Stimulated activated memory B cell treated with anti-CD40 and anti-IgM and Interleukin-4, amounts not matched to agents 10 μg/mL and 1 μg/mL and 100 μg/mL, for 72 hours (primary cell): ENCODE measurements around the gene NME3.

Experiments used
- ATAC-seq: fragments of 150-1000 bp; cut with Tn5 transposase; 2 replicates; pipeline ENCODE4 v1.10.0; 2021
- H3K27ac Mint-ChIP-seq: one replicate; pipeline ENCODE4 v1.8.0; 2022; ENCODE audit warnings: mild to moderate bottlenecking, mixed read lengths
- H3K27me3 Mint-ChIP-seq: one replicate; pipeline ENCODE4 v1.8.0; 2022; ENCODE audit warnings: mixed read lengths
- H3K36me3 Mint-ChIP-seq: one replicate; pipeline ENCODE4 v1.8.0; 2022; ENCODE audit warnings: mixed read lengths
- H3K4me1 Mint-ChIP-seq: one replicate; pipeline ENCODE4 v1.8.0; 2022; ENCODE audit warnings: mixed read lengths
- H3K4me3 Mint-ChIP-seq: one replicate; pipeline ENCODE4 v1.8.0; 2022; ENCODE audit warnings: mild to moderate bottlenecking, moderate library complexity, mixed read lengths
- H3K9me3 Mint-ChIP-seq: one replicate; pipeline ENCODE4 v1.8.0; 2022; ENCODE audit warnings: mixed read lengths

The NME3 gene

DNA sequence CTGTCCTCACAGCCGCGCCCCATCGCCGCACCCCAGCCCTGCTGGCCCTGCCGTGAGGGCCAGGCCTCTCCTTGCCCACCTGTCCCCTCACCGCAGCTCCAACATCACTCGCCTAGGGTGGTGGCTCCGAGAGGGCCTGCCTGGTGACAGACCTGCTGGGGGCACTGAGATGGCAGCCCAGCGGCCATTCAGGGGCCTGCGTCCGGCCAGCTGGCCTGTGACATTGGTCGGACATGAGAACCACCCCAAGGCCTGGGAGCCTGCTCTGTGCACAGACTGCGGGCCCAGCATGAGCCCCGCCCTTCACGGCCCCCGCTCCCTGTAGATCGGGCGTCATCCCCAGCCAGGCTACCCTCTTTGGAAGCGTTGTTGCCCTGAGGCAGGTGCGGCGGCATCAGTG, 11.8 kb downstream of the NME3 start:
- no peak overlapping the region for H3K27ac Mint-ChIP-seq

DNA sequence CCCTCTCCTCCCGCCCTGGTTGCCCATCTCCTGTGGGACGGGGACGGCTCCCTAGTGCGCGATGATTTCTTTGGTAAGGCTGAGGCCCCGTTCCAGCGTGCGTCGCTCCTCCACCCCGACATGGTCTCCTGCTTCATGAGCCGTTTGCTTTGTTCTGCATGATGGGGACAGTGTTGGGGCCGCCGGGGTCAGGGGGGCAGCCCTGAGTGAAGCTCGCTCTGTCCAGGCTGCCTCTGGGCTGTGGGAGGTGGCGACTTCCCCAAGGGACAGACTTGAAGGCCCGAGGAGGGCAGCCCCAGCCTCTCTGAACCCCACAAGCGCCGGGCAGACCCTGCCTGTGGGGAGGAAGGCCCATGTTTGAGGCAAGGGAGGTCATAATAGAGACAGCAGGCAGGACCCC, 12.4 kb downstream of the NME3 start:
- Mint-ChIP-seq H3K9me3 (no peaks in the 10 kb centered on the region), H3K27ac (no peak overlapping the region), H3K4me3 (no peak overlapping the region), H3K36me3 (peaks cover 42% of the 10 kb centered on the region), H3K4me1 (no peaks in the 10 kb centered on the region), H3K27me3 (no peaks in the 10 kb centered on the region)
- ATAC-seq, result no peak

More for the DNA sequence above, 11.8 kb downstream of the NME3 start:
- peaks cover 38% of the 10 kb centered on the region for H3K36me3 Mint-ChIP-seq
- H3K4me1 Mint-ChIP-seq, result no peaks in the 10 kb centered on the region
- no peaks in the 10 kb centered on the region for H3K9me3 Mint-ChIP-seq
- ATAC-seq, result no peak
- no peaks in the 10 kb centered on the region for H3K27me3 Mint-ChIP-seq
- no peak overlapping the region for H3K4me3 Mint-ChIP-seq

DNA sequence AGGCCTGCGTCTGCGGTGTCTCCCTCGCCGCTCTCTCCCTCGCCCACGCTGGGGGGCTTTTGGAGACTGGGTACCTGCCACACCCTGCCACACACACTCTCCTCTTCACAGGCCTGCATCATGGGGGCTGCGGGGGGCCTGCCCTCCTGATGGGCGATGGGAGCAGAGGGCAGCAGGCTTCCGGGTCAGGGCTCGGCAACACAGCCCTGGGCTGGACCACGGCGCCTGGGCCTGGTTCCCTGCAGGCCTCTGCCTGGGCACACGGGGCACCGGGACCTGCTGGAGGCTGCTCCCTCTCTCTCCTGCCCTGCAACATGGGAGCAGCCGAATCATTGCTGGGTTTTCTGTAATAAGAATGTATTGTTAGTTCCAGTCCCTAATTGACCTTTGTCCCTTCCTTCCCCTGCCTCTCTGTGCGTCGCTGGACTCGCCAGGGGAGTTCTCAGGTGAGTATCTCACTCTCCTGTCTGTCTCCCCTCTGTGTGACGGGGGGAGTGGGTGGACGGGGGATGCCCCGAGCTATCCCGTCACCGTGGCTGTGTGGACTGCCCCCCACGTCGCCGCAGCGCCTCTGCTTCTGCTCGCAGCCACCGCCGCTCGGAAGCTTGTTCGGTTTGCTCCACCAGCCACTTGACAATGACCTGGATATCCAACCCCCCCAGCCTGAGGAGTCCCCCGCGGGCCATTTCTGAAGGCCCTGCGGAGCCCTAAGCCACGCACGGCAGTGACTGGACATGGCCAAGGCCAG, 13.5 kb downstream of the NME3 start:
- Mint-ChIP-seq H3K36me3 (peaks cover 42% of the 10 kb centered on the region), H3K27ac (no peak overlapping the region), H3K4me3 (no peak overlapping the region), H3K4me1 (no peaks in the 10 kb centered on the region), H3K9me3 (no peaks in the 10 kb centered on the region), H3K27me3 (no peaks in the 10 kb centered on the region)
- no peak for ATAC-seq

DNA sequence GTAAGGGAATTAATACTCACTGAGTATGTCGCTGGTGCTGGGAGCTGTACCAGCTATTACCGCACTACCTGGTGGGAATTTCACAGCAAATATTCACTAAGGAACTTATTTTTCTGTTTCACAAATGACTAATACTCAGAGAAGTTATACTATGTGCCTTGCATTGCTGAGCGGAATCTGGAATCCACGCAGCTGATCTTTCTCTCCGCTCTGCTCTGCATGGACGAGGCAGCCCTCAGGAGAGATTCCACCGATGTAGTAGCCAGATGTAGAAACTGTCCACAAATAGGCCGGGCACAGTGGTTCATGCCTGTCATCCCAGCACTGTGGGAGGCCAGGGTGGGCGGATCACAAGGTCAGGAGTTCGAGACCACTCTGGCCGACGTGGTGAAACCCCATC, 17.1 kb downstream of the NME3 start:
- H3K4me3 Mint-ChIP-seq, result no peak overlapping the region
- no peak for ATAC-seq
- no peak overlapping the region for H3K27ac Mint-ChIP-seq
- H3K4me1 Mint-ChIP-seq, result no peaks in the 10 kb centered on the region
- peaks cover 38% of the 10 kb centered on the region for H3K36me3 Mint-ChIP-seq
- no peaks in the 10 kb centered on the region for H3K27me3 Mint-ChIP-seq
- no peaks in the 10 kb centered on the region for H3K9me3 Mint-ChIP-seq

DNA sequence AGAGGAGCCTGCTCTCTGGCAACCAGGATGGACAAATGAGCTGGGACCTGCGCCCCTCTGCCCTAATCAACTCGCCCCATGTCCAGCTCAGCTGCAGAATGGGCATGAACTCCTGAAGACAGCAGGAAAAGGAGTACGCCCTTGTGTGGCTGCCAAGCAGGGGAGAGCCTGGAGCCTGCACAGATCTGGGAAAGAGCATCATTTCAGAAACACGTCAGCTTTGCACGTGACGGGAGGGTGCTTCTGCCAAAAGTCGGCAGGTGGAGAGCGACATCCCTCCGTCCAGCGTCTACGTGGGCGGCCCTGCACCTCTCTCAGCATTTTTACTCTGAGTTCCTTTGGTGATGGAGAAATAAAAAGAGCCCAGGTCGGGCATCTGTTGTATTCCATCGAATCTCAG, 18.5 kb downstream of the NME3 start:
- no peak for ATAC-seq
- H3K36me3 Mint-ChIP-seq, result peaks cover 44% of the 10 kb centered on the region
- no peaks in the 10 kb centered on the region for H3K4me1 Mint-ChIP-seq

DNA sequence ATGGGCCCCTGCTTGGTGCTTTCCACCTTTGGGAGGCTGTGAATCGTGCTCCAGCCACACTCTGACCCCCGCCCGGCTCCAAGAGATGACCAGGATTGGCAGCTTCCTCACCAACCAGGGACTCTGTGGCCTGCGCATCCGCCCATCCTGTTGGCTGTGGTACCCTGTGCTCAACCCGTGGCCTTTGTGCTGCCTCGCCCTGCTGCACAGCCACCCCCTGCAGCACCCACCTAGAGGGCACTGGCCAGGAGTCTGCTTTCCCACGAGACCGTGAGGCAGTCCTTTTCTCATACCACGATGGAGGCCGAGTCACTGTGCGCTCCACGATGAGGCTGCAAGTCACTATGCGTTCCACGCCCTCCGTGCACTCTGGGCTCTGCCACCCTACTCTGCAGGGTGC, 19.4 kb downstream of the NME3 start:
- no peaks in the 10 kb centered on the region for H3K4me1 Mint-ChIP-seq
- no peak for ATAC-seq
- H3K27ac Mint-ChIP-seq, result no peak overlapping the region
- no peaks in the 10 kb centered on the region for H3K9me3 Mint-ChIP-seq
- peaks cover 48% of the 10 kb centered on the region for H3K36me3 Mint-ChIP-seq
- H3K4me3 Mint-ChIP-seq, result no peak overlapping the region
- H3K27me3 Mint-ChIP-seq, result no peaks in the 10 kb centered on the region

More for the DNA sequence above, 18.5 kb downstream of the NME3 start:
- Mint-ChIP-seq H3K27ac (no peak overlapping the region), H3K9me3 (no peaks in the 10 kb centered on the region), H3K4me3 (no peak overlapping the region), H3K27me3 (no peaks in the 10 kb centered on the region)

DNA sequence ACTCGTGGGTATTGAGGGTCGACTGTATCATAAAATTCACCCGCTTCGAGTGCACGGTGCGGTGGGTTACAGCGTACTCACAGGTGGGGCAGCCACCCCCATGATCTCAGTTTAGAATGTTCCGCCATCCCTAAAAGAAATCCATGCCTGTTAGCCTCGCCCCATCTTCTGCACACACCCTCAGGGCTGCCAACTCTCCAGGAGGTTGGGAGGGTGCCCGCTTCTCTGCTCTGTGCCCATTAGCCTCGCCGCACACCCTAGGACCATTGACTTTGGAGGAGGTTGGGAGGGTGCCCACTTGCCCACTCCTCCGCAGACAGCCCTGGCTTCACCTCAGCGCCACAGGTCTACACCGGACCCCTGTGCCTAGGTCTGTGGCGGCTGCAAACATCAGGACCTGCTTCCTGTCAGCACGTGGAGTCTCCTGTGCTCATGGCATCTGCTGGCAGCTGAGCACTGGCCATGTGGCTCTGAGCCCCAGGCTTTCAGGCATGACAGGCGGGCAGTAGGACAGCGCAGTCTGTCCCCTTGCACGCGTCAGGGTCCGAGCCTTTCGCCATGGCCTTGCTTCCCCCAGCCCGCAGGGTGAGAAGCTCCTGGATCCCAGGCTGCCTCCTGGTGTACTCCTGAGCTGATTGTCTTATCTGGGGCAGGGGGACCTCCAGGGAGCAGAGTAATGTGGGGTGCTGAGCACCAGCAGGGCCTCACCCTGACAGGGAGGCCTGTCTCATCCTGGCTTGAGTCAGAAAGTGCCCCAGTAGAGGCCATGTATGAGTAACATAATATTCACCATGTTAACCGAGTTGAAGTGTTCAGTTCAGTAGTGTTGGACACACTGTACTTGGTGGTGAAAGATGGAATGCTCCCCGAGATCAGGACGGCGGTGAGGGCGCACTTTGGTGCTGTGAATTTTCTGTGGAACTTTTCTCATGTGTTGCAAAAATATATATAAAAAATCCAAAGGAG, 21.9 kb downstream of the NME3 start:
- no peak overlapping the region for H3K4me3 Mint-ChIP-seq
- H3K9me3 Mint-ChIP-seq, result no peaks in the 10 kb centered on the region
- peaks cover 47% of the 10 kb centered on the region for H3K36me3 Mint-ChIP-seq
- no peaks in the 10 kb centered on the region for H3K4me1 Mint-ChIP-seq
- H3K27ac Mint-ChIP-seq, result no peak overlapping the region
- no peak for ATAC-seq
- no peaks in the 10 kb centered on the region for H3K27me3 Mint-ChIP-seq

DNA sequence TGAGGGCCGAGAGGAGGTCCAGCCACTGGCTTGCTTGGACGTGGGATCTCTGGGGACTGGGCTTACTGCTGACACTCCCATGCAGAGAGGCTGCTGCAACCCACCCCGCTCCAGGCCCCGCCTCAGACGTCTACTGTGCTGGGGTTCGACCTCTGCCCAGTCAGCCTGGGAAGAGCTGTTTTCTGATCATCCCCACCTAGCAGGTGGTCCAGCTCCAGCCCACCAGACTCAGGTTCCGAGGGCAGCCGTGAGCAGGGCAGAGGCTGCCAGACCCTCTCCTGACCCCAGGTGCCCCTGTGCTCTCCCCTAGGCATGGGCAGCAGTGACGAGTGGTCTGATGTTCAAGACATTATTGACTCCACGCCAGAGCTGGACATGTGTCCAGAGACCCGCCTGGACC, 23.4 kb downstream of the NME3 start:
- no peaks in the 10 kb centered on the region for H3K9me3 Mint-ChIP-seq
- no peaks in the 10 kb centered on the region for H3K27me3 Mint-ChIP-seq
- no peak for ATAC-seq
- no peak overlapping the region for H3K4me3 Mint-ChIP-seq
- H3K4me1 Mint-ChIP-seq, result no peaks in the 10 kb centered on the region
- no peak overlapping the region for H3K27ac Mint-ChIP-seq
- peaks cover 49% of the 10 kb centered on the region for H3K36me3 Mint-ChIP-seq

DNA sequence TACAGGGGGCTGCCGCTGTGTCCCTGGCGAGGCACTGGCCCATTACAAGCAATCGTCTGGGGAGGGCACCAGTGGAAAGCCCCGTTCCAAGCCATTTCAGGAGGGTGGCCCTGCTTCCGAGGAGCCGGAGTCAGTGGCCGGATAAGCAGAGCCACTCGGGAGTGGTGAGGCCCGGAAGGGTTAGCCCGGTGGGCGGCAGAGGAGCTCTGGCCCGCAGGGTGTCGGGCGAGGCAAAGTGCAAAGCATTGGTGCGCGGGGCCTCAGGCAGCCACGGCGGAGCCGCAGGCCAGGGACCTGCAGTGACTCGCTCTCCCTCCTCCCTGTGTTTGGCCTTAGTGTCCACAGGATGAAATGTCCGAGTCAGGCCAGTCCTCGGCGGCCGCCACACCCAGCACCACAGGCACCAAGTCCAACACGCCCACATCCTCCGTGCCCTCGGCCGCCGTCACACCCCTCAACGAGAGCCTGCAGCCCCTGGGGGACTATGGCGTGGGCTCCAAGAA, 24.6 kb downstream of the NME3 start:
- Mint-ChIP-seq H3K27me3 (no peaks in the 10 kb centered on the region), H3K9me3 (no peaks in the 10 kb centered on the region), H3K36me3 (peaks cover 37% of the 10 kb centered on the region)

DNA sequence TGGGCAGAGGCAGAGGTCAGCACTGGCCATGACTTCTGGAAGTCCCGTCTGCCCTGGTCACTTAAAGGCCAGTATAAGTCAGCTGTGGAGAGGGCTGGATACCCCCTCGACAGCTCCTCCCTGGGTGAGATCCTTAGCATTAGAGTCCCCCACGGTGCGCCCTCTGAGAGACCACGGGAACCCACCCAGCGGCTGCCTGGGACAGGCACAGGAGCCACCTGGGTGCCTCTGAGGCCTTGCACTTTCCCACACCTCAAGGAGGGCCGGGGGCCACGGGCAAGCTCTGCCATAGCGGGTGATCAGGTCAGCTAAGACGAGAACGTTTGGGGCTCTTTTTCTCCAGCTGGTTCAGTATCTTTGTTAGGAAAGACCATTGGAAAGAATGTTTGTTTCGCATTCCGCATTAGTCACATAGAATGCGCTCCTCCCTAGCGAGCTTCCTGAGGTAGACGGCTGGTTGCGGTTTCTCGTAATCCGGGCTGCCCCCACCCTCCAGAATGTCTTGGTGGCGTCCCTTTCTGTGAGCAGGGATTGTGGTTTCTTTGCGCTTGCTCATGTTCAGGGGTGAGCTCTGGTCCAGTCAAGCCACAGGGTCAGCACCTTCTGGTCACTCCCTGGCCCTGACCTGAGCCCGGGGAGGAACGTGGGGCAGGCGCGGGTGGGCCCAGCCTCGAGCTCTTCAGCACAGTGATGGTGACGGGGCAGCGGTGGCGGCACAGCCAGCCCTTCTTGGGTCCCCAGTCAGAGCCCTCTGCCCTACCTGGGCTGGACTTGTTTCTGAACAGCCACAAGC, 25.2 kb downstream of the NME3 start:
- Mint-ChIP-seq H3K36me3 (peaks cover 34% of the 10 kb centered on the region), H3K4me1 (no peaks in the 10 kb centered on the region), H3K9me3 (no peaks in the 10 kb centered on the region), H3K27ac (no peak overlapping the region), H3K27me3 (no peaks in the 10 kb centered on the region), H3K4me3 (no peak overlapping the region)
- ATAC-seq, result no peak

More for the DNA sequence above, 24.6 kb downstream of the NME3 start:
- no peak for ATAC-seq
- Mint-ChIP-seq H3K27ac (no peak overlapping the region), H3K4me1 (no peaks in the 10 kb centered on the region), H3K4me3 (no peak overlapping the region)

DNA sequence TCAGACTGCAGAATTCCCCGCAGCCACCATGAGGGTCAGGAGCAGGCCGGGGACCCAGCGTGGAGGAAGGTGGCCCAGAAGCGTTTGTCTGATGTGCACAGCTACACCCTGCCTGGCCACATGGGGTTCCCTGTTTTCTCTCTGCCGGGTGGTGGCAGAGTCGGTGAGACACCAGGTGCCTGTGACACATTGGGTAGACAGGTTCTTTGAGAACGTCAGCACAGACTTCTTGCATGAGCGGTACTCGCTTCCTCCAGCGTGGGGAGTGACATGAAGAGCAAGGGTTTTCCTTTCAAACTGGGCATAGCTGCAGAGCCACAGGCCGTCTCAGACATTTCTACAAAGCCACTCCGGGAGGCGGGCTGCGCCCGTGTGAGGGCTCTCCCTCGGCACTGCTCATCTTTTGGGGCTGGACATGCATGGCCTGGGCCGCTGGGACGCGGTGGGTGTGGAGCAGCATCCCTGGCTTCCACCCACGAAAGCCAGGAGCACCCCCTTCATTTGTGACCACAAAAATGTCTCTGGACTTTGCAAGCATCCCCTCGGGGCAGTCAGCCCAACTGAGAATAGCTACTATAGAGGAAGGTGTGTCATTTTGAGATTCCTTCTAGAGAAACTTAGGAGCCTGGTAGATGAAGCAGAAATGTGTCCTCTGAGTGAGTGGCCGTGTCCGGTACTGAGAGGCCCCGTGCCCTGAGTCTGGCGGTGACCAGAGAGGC, 26.0 kb downstream of the NME3 start:
- Mint-ChIP-seq H3K36me3 (peaks cover 34% of the 10 kb centered on the region), H3K27ac (peak overlapping the region; percentile 43)

DNA sequence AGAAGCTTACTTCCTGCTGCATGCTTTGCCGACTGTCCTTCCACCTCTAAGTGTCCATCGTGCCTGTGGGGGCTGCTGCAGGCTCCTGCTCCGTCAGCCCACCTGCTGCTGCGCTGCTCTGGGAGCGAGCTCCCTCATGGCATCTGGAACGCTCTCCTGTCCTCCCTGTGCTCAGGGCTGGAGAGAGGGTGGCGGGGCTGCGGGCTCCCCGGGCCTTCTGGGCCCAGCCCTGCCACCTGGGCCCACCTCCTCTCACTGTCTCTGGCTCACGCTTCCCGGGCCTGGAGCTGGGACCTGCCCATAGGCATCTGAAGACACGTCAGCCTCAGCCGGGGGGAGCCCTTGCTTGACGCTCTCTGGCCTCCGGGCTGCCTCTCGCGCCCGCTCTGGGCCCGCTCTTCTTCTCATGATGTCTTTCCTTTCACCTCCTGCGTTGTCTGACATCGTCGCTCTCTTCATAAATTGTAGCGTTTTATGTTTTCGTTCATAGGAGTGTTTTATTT, 27.0 kb downstream of the NME3 start:
- Mint-ChIP-seq H3K27ac (peak overlapping the region; percentile 43), H3K4me1 (no peaks in the 10 kb centered on the region), H3K9me3 (no peaks in the 10 kb centered on the region), H3K36me3 (peaks cover 34% of the 10 kb centered on the region), H3K27me3 (no peaks in the 10 kb centered on the region), H3K4me3 (no peak overlapping the region)
- no peak for ATAC-seq

More for the DNA sequence above, 26.0 kb downstream of the NME3 start:
- no peaks in the 10 kb centered on the region for H3K9me3 Mint-ChIP-seq
- no peak overlapping the region for H3K4me3 Mint-ChIP-seq
- no peaks in the 10 kb centered on the region for H3K27me3 Mint-ChIP-seq
- no peak for ATAC-seq
- no peaks in the 10 kb centered on the region for H3K4me1 Mint-ChIP-seq

DNA sequence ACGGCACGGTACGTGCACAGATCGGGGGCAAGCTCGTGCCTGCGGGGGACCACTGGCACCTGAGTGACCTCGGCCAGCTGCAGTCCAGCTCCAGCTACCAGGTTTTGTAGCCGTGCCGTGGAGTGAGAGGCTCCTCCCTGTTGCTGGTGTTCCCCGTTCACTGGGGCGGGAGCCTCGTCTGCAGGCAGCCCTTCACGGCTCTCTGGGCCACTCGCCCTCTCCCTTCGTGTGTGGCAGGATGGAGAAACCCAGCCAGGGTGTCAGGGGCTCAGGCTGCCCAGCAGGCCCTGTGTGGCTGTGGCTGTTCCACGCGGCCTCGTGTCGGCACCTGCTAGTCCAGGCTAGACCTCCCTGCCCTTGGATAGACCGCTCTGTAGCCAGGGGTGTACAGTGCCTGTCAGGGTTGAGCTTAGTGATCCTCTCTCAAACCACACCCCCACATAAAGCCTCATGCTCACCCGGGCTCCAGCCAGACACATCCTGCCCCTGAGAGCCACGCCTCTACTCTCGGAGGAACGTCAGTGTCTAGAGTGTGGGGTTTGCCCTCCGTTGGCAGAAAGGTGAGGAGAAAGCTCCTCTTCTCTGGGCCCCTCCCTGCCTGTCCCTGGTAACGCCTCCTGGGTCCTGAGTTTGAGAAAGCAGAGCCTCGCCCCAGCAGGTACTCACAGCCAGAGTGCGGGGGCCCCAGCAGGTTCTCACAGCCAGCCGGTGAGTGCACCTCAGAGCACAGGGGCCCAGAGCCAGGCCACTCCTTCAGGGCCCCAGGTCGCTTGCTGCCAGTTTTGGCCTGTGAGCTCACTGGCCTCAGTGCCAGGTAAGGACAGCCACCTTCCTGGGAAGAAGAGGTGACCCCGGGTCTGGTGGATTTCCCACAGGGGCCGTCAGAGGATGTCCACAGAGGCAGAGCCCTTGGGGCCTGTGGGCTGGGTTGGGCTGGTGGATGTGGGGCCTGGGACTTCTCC, 27.7 kb downstream of the NME3 start:
- Mint-ChIP-seq H3K27ac (no peak overlapping the region), H3K4me1 (no peaks in the 10 kb centered on the region), H3K36me3 (peaks cover 34% of the 10 kb centered on the region), H3K4me3 (no peak overlapping the region), H3K27me3 (no peaks in the 10 kb centered on the region), H3K9me3 (no peaks in the 10 kb centered on the region)
- ATAC-seq, result no peak
